Heart left ventricle (tissue), 16 donors: ENCODE results near the gene TFEB. TPM values are rescaled to one million over a fixed set of nuclear protein-coding genes. Genes with fewer than 3 reads are reported as not detected.

Experiments used
- ATAC-seq, 4 donors: fragments of 200-7000 bp; cut with Tn5 transposase; one replicate each; pipeline ENCODE4 v1.9.1; 2020 to 2022; ENCODE audit warnings: moderate library complexity in 4 of 4, mild to moderate bottlenecking in 3 of 4, moderate number of reproducible peaks in 1 of 4
- DNase-seq, 5 donors: peaks; one replicate each; pipeline ENCODE4 v3.0.0-alpha.2; 2020
- H3K27ac ChIP-seq, 12 donors: fragments of 200-600 bp; sonication (generic) in 4 of 12; one replicate each; pipeline versions ENCODE4 v1.5.0 to v1.8.0; 2016 to 2022; ENCODE audit warnings: mild to moderate bottlenecking in 2 of 12
- H3K27me3 ChIP-seq, 9 donors: fragments of 200-600 bp; sonication (generic) in 2 of 9; one replicate each; pipeline versions ENCODE4 v1.5.1 to v1.8.0; 2016 to 2022; ENCODE audit warnings: mild to moderate bottlenecking in 3 of 9
- H3K36me3 ChIP-seq, 9 donors: fragments of 200-600 bp; sonication (generic) in 2 of 9; one replicate each; pipeline versions ENCODE4 v1.5.0 to v1.8.0; 2018 to 2022; ENCODE audit warnings: mild to moderate bottlenecking in 2 of 9
- H3K4me1 ChIP-seq, 12 donors: fragments of 200-600 bp; sonication (generic) in 4 of 12; one replicate each; pipeline versions ENCODE4 v1.5.0 to v1.8.0; 2016 to 2022; ENCODE audit warnings: mild to moderate bottlenecking in 3 of 12
- H3K4me3 ChIP-seq, 12 donors: fragments of 200-600 bp; sonication (generic) in 4 of 12; one replicate each; pipeline versions ENCODE4 v1.5.0 to v1.8.0; 2017 to 2022; ENCODE audit warnings: mild to moderate bottlenecking in 9 of 12, moderate library complexity in 4 of 12
- H3K9me3 ChIP-seq, 12 donors: fragments of 200-600 bp; sonication (generic) in 4 of 12; one replicate each; pipeline versions ENCODE4 v1.5.0 to v1.8.0; 2016 to 2022; ENCODE audit warnings: mild to moderate bottlenecking in 1 of 12
- CTCF ChIP-seq, 12 donors: fragments of 200-600 bp; sonication (generic) in 4 of 12; IDR thresholded peaks; one replicate each; pipeline versions ENCODE4 v1.5.0 to v1.8.0; 2018 to 2022; ENCODE audit warnings: antibody characterized with exemption in 12 of 12, mild to moderate bottlenecking in 5 of 12
- POLR2A ChIP-seq, 2 donors: fragments of 450-650 bp; IDR thresholded peaks; one replicate each; pipeline ENCODE4 v1.6.1; 2017; ENCODE audit warnings: antibody characterized with exemption in 2 of 2, mild to moderate bottlenecking in 2 of 2, moderate library complexity in 2 of 2
- WGBS, 4 donors: extraction: QIAGEN DNeasy Blood & Tissue Kit in 2 of 4; methylation state at CpG; one replicate each; pipeline versions ENCODE4 v1.1.5 to v1.1.7; 2013 to 2018; 5-methylcytosine and 5-hydroxymethylcytosine counted together
- intact Hi-C, 10 donors: fragments of 100-400 bp; cut with DNase I; formaldehyde crosslinking; loops; one replicate each; pipeline versions ENCODE4 v1.11.1 to v1.14.2; 2022
- polyA plus RNA-seq, 2 donors: library from polyadenylated mRNA; stranded (reverse); fragments of 200-250 nt; gene quantifications; one replicate each; pipeline ENCODE4 v1.2.3, GENCODE V29; 2013
- total RNA-seq, 9 donors: library from RNA; depleted of rRNA in 2 of 9; stranded (reverse); fragments of >200 nt in 2 of 9; fragmentation: NEBNext Ultra II Directional in 3 of 9; extraction: Animal tissue kit (Norgen Biotek cat#: 25700) in 3 of 9; gene quantifications; one replicate each; pipeline versions ENCODE4 v1.1.0 to v1.2.4, GENCODE V29; 2016 to 2023
- donor health status: ischemic (EF 13 %, LVEDD 7.1; RV severe dilation, severe dysfunction).
- donor health status: healthy with polysubstance abuse.
- donor health status: DM: no; HTN: yes; CAD: no.
- donor health status: DM: no; HTN: no; CAD: no.
- donor health status: ischemic (EF 25% LVEDD 6.9; RV normal size, moderate dysfunction).
- donor health status: ischemic (EF 25% LVEDD 5.7; RV mildly dilated, moderate dysfunction).
- donor health status: healthy.
- donor health status: DM: yes; HTN: yes; CAD: no.
- donor health status: ischemic (EF 35%, LVEDD 5.7; RV mildly dilated, moderate dysfunction).
- donor health status: nonischemic (EF 11% LVEDD 7.7; RV severe dilation, severe dysfunction).
- donor health status: DM: yes; HTN: yes; CAD: no.
- donor health status: PGD.
- donor health status: ischemic (EF 29% LVEDD 5.4; RV normal size, mild dysfunction).
- donor health status: nonischemic (EF 23%, LVEDD 6.1; RV moderate dilation, normal function).

The TFEB gene
- total and polyA plus RNA-seq, 11 donors, result 26.2 to 47.2 (median 40.4) TPM

- H3K27me3 ChIP-seq, result no peaks in the 10 kb centered on the region
- H3K36me3 ChIP-seq, result peaks cover 0 to 15% (median 3%) of the 10 kb centered on the region in 9 donors
- peaks cover 11 to 92% (median 65%) of the 10 kb centered on the region in 12 donors for H3K4me1 ChIP-seq
- H3K27ac ChIP-seq, result peak overlapping the region in 5 of 12 donors; percentile 25 to 80 (median 72)
- 84 to 96% (median 93%) methylated on average over 10 of the region's 10 CpGs for WGBS, 4 donors
- no peaks in the 10 kb centered on the region for H3K9me3 ChIP-seq
- TF ChIP-seq POLR2A (IDR thresholded peaks at IDR 0.05), result no peak
- no peak for TF ChIP-seq CTCF (IDR thresholded peaks at IDR 0.05)
- DNase-seq, result peak in 1 of 5 donors; percentile 55
- ATAC-seq, result no peak
- intact Hi-C loops, result loop anchor here in 2 of 10 donors (10.0 kb wide), 2 partner anchors 73 to 83 kb away; partner anchors contain the start of genes FRS3 (in 1 of the 2), PRICKLE4 (in 1 of the 2) and TOMM6 (in 1 of the 2)
- H3K4me3 ChIP-seq, result no peak overlapping the region
Observed at GRCh38 chr6:41702089-41702745, 33.2 kb downstream of the TFEB start.

DNA sequence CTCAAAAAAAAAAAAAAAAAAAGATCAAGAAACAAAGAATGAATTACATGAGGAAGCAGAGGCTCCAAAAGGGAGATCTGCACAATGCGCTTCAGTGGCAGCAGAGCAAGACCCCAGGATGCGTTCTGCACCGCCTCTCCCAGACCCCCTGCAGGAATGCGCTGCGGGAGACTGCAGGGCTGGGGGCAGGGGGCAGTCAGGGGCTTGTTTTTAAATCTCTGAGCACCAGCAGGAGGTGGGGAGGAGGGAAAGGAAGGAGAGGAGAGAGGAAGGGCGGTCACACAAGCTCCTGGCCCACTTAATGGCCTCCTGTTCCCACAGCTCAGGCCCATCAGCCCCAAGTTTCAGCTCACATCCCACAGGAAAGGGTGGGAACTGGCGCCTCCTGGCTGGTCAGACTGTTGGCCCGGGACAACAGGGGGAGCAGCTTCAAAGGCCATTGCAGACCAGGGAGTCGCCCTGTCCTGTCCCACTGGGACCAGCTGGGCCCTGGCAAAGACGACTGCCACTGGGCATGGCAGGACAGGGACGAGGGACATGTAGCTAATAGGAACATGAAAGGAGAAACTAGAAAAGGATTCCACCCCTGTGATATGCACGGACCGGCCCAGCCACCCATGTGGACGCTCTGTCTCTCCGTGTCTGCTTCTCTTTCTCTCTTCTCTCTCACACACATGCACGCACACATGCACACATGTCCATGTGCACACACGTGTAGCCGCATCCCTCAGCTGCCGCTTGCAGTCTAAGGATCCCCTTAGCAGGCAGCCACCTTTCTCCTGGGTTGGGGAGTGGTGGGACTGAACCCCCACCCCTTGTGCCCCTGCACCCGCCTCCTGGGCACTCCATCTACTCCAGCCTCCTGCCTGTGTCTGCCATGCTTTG, 34.7 kb downstream of the TFEB start:
- Histone ChIP-seq H3K36me3 (peaks cover 0 to 19% (median 3%) of the 10 kb centered on the region in 9 donors), H3K4me3 (no peak overlapping the region), H3K4me1 (peaks cover 3 to 77% (median 52%) of the 10 kb centered on the region in 12 donors), H3K9me3 (no peaks in the 10 kb centered on the region), H3K27me3 (no peaks in the 10 kb centered on the region), H3K27ac (peak overlapping the region in 10 of 12 donors; percentile 2 to 80 (median 58))
- intact Hi-C loops, result loop anchor here in 2 of 10 donors (10.0 kb wide), 2 partner anchors 74 to 84 kb away; partner anchors contain the start of genes FRS3 (in 1 of the 2), PRICKLE4 (in 1 of the 2) and TOMM6 (in 1 of the 2)
- WGBS, 4 donors, result 59 to 68% (median 63%) methylated on average over 17 to 20 of the region's 20 CpGs
- TF ChIP-seq POLR2A (IDR thresholded peaks at IDR 0.05) (no peak), CTCF (IDR thresholded peaks at IDR 0.05) (peak in 5 of 12 donors; percentile 18 to 40 (median 27))
- DNase-seq (peak in 3 of 5 donors; percentile 59 to 72 (median 60)), ATAC-seq (peak in 3 of 4 donors; percentile 35 to 56 (median 55))

DNA sequence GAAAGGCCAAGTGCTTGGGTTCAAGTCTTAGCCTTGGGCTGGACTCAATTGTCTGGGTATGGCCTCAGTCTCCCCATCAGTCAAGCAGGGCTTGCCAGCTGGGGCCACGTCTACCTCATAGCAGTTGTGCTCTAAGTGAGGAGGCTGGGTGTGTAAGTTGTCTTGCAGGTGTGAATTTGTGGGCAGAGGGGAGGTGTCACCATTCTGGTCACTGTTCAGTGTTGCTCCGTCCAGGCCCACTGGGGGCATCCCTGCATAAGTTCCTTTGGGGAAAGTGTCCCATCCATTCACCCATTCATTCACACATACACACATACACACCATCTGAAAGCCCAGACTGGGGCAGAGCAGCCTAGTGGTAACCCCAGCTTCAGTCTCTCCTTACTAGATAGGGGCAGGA, 36.3 kb downstream of the TFEB start:
- TF ChIP-seq CTCF (IDR thresholded peaks at IDR 0.05) (no peak), POLR2A (IDR thresholded peaks at IDR 0.05) (no peak)
- DNase-seq (peak in 1 of 5 donors; percentile 3), ATAC-seq (no peak)
- H3K4me1 ChIP-seq, result peaks cover 3 to 70% (median 37%) of the 10 kb centered on the region in 12 donors
- no peaks in the 10 kb centered on the region for H3K27me3 ChIP-seq
- intact Hi-C loops, result loop anchor here in 1 of 10 donors (10.0 kb wide), 1 partner anchor 76 kb away; the partner anchor contains the start of gene FRS3
- WGBS, 4 donors, result 50 to 72% (median 70%) methylated on average over 1 to 2 of the region's 2 CpGs
- H3K27ac ChIP-seq, result peak overlapping the region in 11 of 12 donors; percentile 32 to 90 (median 72)
- no peaks in the 10 kb centered on the region for H3K9me3 ChIP-seq
- no peak overlapping the region for H3K4me3 ChIP-seq
- peaks cover 0 to 19% (median 3%) of the 10 kb centered on the region in 9 donors for H3K36me3 ChIP-seq
